HG02884 (cell line): ENCODE measurements around the gene SPATA3.
"Not testable (repeated sequence)": the region's sequence is repeated elsewhere in the genome, so short reads cannot be mapped to it uniquely, and the experiment has no call there.

Source experiments
- ATAC-seq: cut with Tn5 transposase; IDR thresholded peaks from one replicate; pipeline ENCODE4 v1.9.1; 2021; ENCODE audit warnings: mild to moderate bottlenecking, moderate library complexity; ENCODE audit not compliant: unreplicated experiment

The SPATA3 gene

DNA sequence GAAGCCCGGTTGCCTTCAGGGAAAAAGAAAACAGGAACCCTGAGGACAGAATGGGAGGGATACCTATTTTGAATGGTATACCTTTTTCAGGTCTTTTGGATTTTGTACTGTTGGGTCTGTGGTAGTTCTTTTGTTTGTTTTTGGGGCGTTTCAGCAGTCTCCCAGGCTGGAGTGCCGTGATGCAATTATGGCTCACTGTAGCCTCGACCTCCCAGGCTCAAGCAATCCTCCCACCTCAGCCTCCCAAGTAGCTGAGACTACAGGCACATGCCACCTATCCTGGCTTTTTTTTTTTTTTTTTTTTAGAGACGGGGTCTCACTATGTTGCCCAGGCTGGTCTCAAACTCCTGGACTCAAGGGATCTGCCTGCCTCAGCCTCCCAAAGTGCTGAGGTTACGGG, 27.6 kb upstream of the SPATA3 start:
- ATAC-seq, result not testable (repeated sequence)

GRCh38 chr2:230968921-230969658, 26.8 kb upstream of the SPATA3 start:
- no peak for ATAC-seq

GRCh38 chr2:230969659-230970015, 26.3 kb upstream of the SPATA3 start:
- ATAC-seq, result no peak

DNA sequence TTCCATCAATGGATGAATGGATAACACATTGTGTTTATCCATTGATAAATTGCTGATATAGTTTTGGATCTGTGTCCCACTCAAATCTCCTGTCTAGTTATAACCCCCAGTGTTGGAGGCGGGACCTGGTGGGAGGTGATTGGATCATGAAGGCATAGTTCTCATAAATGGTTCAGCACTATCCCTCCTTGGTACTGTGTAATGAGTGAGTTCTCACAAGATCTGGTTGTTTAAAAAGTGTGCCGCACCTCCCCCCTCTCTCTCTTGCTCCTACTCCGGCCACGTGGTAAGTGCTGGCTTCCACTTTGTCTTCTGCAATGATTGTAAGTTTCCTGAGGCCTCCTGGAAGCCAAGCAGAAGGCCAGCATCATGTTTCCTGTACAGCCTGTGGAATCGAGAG, 23.9 kb upstream of the SPATA3 start:
- no peak for ATAC-seq

DNA sequence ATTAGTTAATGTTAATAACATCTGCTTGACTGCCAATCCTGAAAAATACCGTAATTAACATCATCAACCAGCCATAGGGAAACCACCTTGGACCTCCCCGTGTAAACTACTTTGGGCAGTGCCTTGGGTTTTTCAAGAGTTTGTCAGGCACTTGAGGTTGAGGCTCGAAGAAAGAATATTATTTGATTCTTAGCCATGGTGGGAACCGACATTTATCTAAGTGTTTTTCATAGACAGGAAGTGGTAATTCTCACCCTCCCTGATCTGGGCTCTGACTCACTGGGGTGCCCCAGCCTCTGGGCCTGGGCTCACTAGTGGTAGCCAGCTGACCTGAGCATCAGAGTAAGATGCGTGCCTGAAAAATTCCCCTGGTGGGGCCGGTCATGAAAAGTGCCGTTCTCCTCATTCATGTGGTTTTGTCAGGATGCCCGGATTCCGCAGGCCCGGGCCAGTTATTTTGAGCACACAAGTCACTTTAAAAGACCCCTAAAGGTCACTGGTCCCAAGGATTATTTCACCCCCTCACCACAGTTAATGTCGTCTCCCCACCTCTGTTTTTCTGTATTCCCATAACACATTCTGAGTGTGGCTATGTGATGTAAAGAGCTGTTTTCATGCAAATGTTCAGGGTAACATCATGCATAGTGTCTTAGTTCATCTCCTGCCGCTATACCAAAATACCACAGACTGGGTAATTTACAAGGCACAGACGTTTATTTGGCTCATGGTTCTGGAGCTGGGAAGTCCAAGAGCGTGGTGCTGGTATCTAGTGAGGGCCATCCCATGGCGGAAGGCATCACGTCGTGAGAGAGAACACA, 21.6 kb upstream of the SPATA3 start:
- ATAC-seq, result peak; percentile 78

DNA sequence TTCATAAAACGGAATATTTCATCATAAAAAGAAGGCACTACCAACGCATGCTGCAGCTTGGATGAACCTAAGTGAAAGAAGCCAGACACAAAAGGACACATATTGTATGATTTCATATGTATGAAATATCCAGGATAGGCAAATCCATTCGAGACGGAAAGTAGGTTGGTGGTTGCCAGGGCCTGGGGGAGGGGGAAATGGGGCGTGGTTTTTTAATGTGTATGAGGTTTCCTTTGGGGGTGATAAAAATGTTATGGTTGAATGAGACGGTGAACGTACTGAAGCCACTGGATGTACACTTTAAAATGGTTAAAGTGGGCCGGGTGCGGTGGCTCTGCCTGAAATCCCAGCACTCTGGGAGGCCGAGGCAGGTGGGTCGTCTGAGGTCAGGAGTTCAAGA, 20.0 kb upstream of the SPATA3 start:
- ATAC-seq, result no peak

DNA sequence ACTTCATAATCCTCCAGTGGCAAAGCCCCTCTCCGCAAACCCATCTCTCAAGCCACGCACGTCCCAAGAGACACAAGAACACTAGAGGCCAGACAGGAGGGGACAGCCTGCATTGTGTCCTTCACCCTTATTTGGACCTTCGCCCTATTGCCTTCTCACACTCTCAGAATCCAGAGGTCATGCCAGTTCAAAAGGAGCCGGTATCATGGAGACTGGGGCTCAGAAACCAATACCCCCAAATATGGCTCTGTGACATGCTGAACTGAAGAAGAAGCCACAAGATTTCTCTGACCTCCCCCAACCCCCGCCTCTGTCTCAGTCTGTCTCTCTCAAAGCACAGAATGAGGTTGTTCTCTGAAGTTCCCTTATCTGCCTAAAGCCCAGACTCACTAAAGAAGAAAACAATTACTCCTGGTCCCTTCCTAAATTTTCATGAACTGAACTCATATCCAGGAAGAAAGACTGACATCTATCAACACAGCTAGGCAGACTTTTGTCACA, 19.2 kb upstream of the SPATA3 start:
- ATAC-seq, result no peak

GRCh38 chr2:230980468-230980867, 15.5 kb upstream of the SPATA3 start:
- ATAC-seq, result no peak

DNA sequence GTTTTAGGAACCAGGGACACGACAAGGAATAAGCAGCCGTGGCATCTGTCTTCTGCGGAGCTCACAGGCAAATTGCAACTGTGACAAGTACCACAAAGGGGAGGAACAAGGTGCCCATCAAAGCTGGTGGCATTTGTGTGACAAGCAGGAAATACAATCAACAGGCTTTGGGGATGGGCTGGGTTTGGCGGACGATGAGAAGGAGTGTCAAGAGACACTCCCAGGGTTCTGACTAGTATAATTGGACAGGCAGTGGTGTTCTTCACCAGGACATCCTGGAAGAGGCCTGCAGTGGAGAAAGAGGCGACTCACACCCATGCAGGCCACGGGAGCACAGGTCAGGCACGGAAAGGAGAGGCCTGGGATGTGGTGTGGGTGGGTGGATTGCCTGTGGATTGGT, 14.2 kb upstream of the SPATA3 start:
- ATAC-seq, result no peak

DNA sequence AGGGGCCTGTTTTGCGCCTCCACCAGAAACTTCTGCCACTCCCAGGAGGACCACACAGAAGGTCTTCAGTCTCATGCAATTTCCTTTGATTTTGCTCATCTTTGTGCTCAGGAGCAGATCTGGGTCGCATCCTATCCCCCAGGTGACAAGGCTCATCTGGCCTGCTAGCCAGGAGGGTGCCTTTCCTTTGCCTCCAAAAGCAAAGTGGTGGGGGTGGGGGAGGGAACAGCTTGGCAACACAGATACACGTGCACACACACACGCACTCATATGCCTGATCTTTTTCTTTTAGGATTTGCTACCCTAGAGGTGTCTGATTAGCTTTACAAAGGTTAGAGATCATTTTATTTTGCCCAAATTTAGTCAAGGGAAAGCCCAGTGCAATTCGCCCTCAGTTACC, 13.8 kb upstream of the SPATA3 start:
- ATAC-seq, result no peak

DNA sequence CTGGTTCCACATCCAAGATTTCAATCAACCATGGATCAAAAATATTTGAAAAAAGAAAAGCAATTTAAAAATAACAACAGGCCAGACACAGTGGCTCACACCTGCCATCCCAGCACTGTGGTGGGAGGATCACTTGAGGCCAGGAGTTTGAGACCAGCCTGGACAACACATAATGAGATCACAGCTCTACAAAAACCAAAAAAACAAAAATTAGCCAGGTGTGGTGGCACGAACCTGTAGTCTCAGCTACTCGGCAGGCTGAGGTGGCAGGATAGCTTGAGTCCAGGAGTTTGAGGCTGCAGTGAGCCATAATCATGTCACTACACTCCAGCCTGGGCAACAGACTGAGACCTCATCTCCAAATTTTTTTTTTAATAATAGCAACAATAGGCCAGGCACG, 13.4 kb upstream of the SPATA3 start:
- no peak for ATAC-seq

GRCh38 chr2:230983566-230983965, 12.4 kb upstream of the SPATA3 start:
- no peak for ATAC-seq

GRCh38 chr2:230984393-230985220, 11.3 kb upstream of the SPATA3 start:
- peak; percentile 79 for ATAC-seq

- ATAC-seq, result no peak
Observed at GRCh38 chr2:230985519-230986231, 10.2 kb upstream of the SPATA3 start.

- ATAC-seq, result no peak
Observed at GRCh38 chr2:230986520-230987136, 9.3 kb upstream of the SPATA3 start.

GRCh38 chr2:230987137-230988020, 8.5 kb upstream of the SPATA3 start:
- ATAC-seq, result no peak

DNA sequence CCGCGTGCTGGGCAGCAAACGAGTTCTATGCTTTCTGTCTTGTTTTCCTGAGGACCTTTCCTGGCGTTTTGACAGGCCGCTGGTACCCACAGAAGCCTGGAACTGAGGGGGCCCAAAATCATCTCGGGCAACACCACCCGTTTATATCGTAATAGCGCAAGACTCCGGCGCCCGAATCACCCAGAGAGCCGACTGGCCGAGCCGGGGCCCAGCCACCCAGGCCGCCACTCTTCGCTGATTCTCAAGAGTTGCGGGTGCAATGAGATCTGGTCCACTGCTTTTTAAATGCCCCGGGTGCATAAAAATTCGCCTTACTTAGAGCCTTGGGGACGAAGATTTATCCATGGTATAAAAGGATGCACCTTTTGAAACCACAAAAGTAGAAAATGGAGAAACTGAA, 6.2 kb upstream of the SPATA3 start:
- no peak for ATAC-seq

GRCh38 chr2:230990131-230990898, 5.6 kb upstream of the SPATA3 start:
- ATAC-seq, result no peak

DNA sequence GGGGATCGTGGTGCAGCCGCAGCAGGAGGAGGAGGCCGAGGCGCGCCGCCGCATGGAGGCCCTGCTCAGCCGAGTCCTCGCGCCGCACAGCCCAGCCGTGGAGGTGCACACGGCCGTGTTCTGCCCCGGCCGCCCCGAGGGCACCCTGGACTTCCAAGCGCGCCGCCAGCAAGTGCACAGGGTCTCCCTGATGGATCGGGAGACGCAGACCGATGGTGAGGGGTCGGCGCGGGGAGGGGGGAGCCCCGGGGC, 5.1 kb upstream of the SPATA3 start:
- no peak for ATAC-seq
